G401 (cell line): Measurements from ENCODE around the gene MUC21. TPM values are rescaled to one million over a fixed set of nuclear protein-coding genes. Genes with fewer than 3 reads are reported as not detected.

ENCODE experiments used
- DNase-seq: peaks from one replicate; pipeline ENCODE4 v3.0.0-alpha.2; 2015; ENCODE audit warnings: low spot score
- in situ Hi-C: cut with HindIII; loops from 2 replicates; pipeline ENCODE4 v1.10.0; 2016; ENCODE audit warnings: low sequenced_read_pairs, mixed read lengths
- total RNA-seq: library from RNA; depleted of rRNA; stranded (reverse); fragments of >200 nt; shearing (Covaris generic); gene quantifications from 2 replicates; pipeline ENCODE4 v1.2.3, GENCODE V29; 2014; rRNA removed

Gene MUC21
- total RNA-seq, 1 experiment from 2014 or later: not detected

- no peak for DNase-seq
- in situ Hi-C loops: no loop called here
Observed at GRCh38 chr6:31038559-31038958, 55.0 kb downstream of the MUC21 start.

Other genes starting within 250 kb of the MUC21 start
- 170 and 172 TPM in 2 replicates for gene FLOT1, start 241.0 kb upstream of the MUC21 start, total RNA-seq
- 257 and 297 TPM in 2 replicates for gene IER3, start 239.2 kb upstream of the MUC21 start, total RNA-seq
- gene DDR1, start 99.2 kb upstream of the MUC21 start, total RNA-seq: 131 and 141 TPM in 2 replicates
- gene GTF2H4, start 75.5 kb upstream of the MUC21 start, total RNA-seq: 46.2 and 51.9 TPM in 2 replicates
- 74.5 and 105 TPM in 2 replicates for gene VARS2, start 69.5 kb upstream of the MUC21 start, total RNA-seq
- gene SFTA2, start 51.5 kb upstream of the MUC21 start, total RNA-seq: not detected in 2 replicates
- not detected in 2 replicates for gene MUCL3, start 42.7 kb upstream of the MUC21 start, total RNA-seq
- not detected in 2 replicates for gene MUC22, start 26.8 kb downstream of the MUC21 start, total RNA-seq
- gene C6orf15, start 128.9 kb downstream of the MUC21 start, total RNA-seq: not detected in 2 replicates
- not detected in 2 replicates for gene PSORS1C1, start 131.1 kb downstream of the MUC21 start, total RNA-seq
- not detected in 2 replicates for gene CDSN, start 136.7 kb downstream of the MUC21 start, total RNA-seq
- not detected in 2 replicates for gene PSORS1C2, start 155.3 kb downstream of the MUC21 start, total RNA-seq
- 33.6 and 37.5 TPM in 2 replicates for gene CCHCR1, start 174.1 kb downstream of the MUC21 start, total RNA-seq
- gene TCF19, start 174.9 kb downstream of the MUC21 start, total RNA-seq: 16.1 and 19.4 TPM in 2 replicates
- 0.18 TPM in 1 of 2 replicates, not detected in the other for gene POU5F1, start 187.0 kb downstream of the MUC21 start, total RNA-seq